Measurements from ENCODE around the gene SDK2. TPM values are rescaled to one million over a fixed set of nuclear protein-coding genes. Genes with fewer than 3 reads are reported as not detected.

The SDK2 gene
- total and polyA plus RNA-seq, 11 donors, result 0.84 to 4.0 (median 2.6) TPM

- no peak for TF ChIP-seq POLR2A (IDR thresholded peaks at IDR 0.05)
- ATAC-seq, result no peak
- Histone ChIP-seq H3K27me3 (no peaks in the 10 kb centered on the region), H3K9me3 (no peaks in the 10 kb centered on the region), H3K36me3 (peaks cover 0 to 11% (median 7%) of the 10 kb centered on the region in 9 donors), H3K4me1 (peaks cover 29 to 100% (median 96%) of the 10 kb centered on the region in 12 donors), H3K27ac (peak overlapping the region; percentile 89 to 99 (median 96)), H3K4me3 (no peak overlapping the region)
- no peak for DNase-seq
- intact Hi-C loops (cut with DNase I), result no loop called here
- WGBS, 4 donors, result 80 to 90% (median 87%) methylated on average over 14 to 16 of the region's 16 CpGs
Observed at GRCh38 chr17:73290399-73291259, 353.6 kb downstream of the SDK2 start.

- H3K36me3 ChIP-seq, result peaks cover 0 to 20% (median 17%) of the 10 kb centered on the region in 9 donors
- H3K27ac ChIP-seq, result peak overlapping the region; percentile 83 to 99 (median 95)
- no peaks in the 10 kb centered on the region for H3K9me3 ChIP-seq
- ATAC-seq (no peak), DNase-seq (no peak)
- H3K4me3 ChIP-seq, result peak overlapping the region in 1 of 12 donors; percentile 5
- no peaks in the 10 kb centered on the region for H3K27me3 ChIP-seq
- peaks cover 29 to 100% (median 95%) of the 10 kb centered on the region in 12 donors for H3K4me1 ChIP-seq
- no peak for TF ChIP-seq CTCF (IDR thresholded peaks at IDR 0.05)
- TF ChIP-seq POLR2A (IDR thresholded peaks at IDR 0.05), result no peak
- intact Hi-C loops (cut with DNase I), result no loop called here
- WGBS, 4 donors, result 47 to 69% (median 50%) methylated on average over 7 of the region's 7 CpGs
Observed at GRCh38 chr17:73289549-73290254, 354.5 kb downstream of the SDK2 start.

DNA sequence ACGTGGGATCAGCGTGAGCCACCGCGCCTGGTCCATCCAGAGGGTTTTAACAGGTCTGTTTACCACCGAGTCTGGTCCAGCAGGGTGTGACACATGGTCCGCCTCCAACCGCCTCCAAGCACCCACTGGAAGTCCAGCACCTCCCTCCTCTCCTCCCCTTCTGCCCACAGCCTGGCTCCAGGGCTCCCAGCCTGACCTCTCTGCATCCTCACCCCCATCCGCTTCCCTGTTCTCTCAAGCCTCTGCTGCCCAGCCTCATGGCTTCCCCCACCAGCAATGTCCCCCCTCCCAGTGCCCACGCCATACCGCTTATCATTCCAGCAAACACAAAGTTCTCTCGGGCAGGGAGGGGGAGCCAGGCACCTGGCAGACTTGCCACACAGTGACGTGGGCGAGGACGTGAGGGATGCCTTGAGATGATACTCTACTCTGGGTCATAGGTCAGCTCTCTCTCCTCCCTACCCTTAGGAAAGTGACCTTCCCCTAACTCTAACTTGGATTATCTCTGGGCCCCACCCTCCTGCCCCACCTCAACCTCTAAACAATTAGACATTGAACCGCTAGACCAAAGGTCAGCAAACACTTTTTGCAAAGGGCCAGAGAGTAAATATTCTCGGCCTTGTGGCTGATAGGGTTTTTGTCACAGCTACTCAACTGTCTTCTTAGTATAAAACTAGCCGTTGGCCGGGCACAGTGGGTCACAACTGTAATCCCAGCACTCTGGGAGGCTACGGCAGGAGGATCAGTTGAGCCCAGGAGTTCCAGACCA lies 355.5 kb downstream of the SDK2 start:
- no peaks in the 10 kb centered on the region for H3K9me3 ChIP-seq
- H3K27me3 ChIP-seq, result no peaks in the 10 kb centered on the region
- intact Hi-C loops (cut with DNase I), result no loop called here
- WGBS, 4 donors, result 34 to 50% (median 41%) methylated on average over 19 of the region's 19 CpGs
- DNase-seq (peak; percentile 64 to 89 (median 81)), ATAC-seq (peak; percentile 39 to 80 (median 64))
- peak overlapping the region in 1 of 12 donors; percentile 5 for H3K4me3 ChIP-seq
- peaks cover 0 to 26% (median 25%) of the 10 kb centered on the region in 9 donors for H3K36me3 ChIP-seq
- H3K27ac ChIP-seq, result peak overlapping the region; percentile 83 to 99 (median 95)
- TF ChIP-seq CTCF (IDR thresholded peaks at IDR 0.05) (no peak), POLR2A (IDR thresholded peaks at IDR 0.05) (no peak)
- H3K4me1 ChIP-seq, result peaks cover 26 to 99% (median 88%) of the 10 kb centered on the region in 12 donors

DNA sequence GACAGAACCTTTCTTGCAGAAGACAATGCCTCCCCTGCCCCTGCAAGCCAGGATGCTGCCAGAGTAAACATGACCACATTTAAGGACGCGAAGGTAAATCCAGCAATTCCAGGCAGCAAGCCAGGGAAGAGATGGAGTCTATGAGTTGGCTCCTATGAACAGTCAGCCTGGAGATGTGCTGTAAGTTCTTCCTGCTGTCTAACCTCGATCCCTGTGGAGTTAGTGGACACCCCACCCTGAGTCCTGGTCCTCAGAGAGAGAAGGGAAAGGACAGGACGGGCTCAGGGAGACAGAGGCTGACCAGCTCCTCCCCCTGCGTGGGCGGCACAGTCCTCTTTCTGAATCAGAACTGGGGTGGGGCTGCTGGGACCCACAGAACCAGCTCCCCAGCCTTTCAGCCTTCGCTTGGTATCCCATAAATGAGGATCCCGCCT lies 357.4 kb downstream of the SDK2 start:
- no peak overlapping the region for H3K4me3 ChIP-seq
- ATAC-seq (no peak), DNase-seq (peak in 1 of 5 donors; percentile 59)
- peak overlapping the region in 11 of 12 donors; percentile 4 to 96 (median 34) for H3K27ac ChIP-seq
- no peaks in the 10 kb centered on the region for H3K27me3 ChIP-seq
- H3K36me3 ChIP-seq, result peaks cover 0 to 33% (median 26%) of the 10 kb centered on the region in 9 donors
- 41 to 68% (median 52%) methylated on average over 5 to 8 of the region's 8 CpGs for WGBS, 4 donors
- no peaks in the 10 kb centered on the region for H3K9me3 ChIP-seq
- intact Hi-C loops (cut with DNase I), result no loop called here
- H3K4me1 ChIP-seq, result peaks cover 21 to 93% (median 74%) of the 10 kb centered on the region in 12 donors
- no peak for TF ChIP-seq POLR2A (IDR thresholded peaks at IDR 0.05)
- no peak for TF ChIP-seq CTCF (IDR thresholded peaks at IDR 0.05)
